ENCODE results near the gene RBM34.
"Not testable (repeated sequence)": the region's sequence is repeated elsewhere in the genome, so short reads cannot be mapped to it uniquely, and the experiment has no call there.

RBM34 gene

GRCh38 chr1:235088430-235088829 lies 72.6 kb downstream of the RBM34 start:
- no peak for DNase-seq

- no peak for DNase-seq
These were observed 73.1 kb downstream of the RBM34 start for GRCh38 chr1:235087906-235088305.

- not testable (repeated sequence) for DNase-seq
These were observed 75.5 kb downstream of the RBM34 start for GRCh38 chr1:235085411-235086117.
